IMR-90 (cell line): ENCODE measurements around the gene TMEM181. TPM values are rescaled to one million over a fixed set of nuclear protein-coding genes. Genes with fewer than 3 reads are reported as not detected.

ENCODE experiments used
- ATAC-seq: fragments of 200-7000 bp; cut with Tn5 transposase; 2 replicates; pipeline ENCODE4 v1.9.1; 2020; ENCODE audit warnings: low read depth, mild to moderate bottlenecking, moderate library complexity
- BruUV-seq: library from RNA; stranded (reverse); fragments of 400-500 nt; replicated peaks from 2 replicates; lab custom pipeline; 2021; lab: Mats Ljungman, UMichigan
- CTCF ChIA-PET: fragments of 300-600 bp; formaldehyde crosslinking; extraction: SDS; loops from one replicate; lab custom pipeline; 2021; ENCODE audit warnings: antibody characterized with exemption; lab: Yijun Ruan, JAX
- POLR2A ChIA-PET: fragments of 300-600 bp; sonication (Branson Sonifier 250); formaldehyde crosslinking; loops from one replicate; lab custom pipeline; 2022; ENCODE audit warnings: antibody characterized with exemption; ENCODE audit not compliant: unreplicated experiment; lab: Charles Lee
- DNase-seq: peaks from one replicate; pipeline ENCODE4 v3.0.0; 2013
- H2AFZ ChIP-seq: replicated peaks from 2 replicates; pipeline ENCODE3; 2013; ENCODE audit warnings: low read length, mild to moderate bottlenecking; ENCODE audit not compliant: poor library complexity
- H2AK5ac ChIP-seq: 2 replicates; pipeline ENCODE4 v1.6.1; 2013; ENCODE audit warnings: low read depth, low read length, inconsistent platforms
- H2AK9ac ChIP-seq: replicated peaks from 2 replicates; pipeline ENCODE3; 2013; ENCODE audit warnings: mild to moderate bottlenecking, low read depth, low read length, moderate library complexity; ENCODE audit not compliant: poor library complexity
- H2BK120ac ChIP-seq: 2 replicates; pipeline ENCODE4 v1.6.1; 2013; ENCODE audit warnings: low read depth, low read length, inconsistent platforms
- H2BK15ac ChIP-seq: 3 replicates; pipeline ENCODE4 v1.6.1; 2013; ENCODE audit warnings: low read depth, low read length, inconsistent platforms
- H2BK20ac ChIP-seq: 2 replicates; pipeline ENCODE4 v1.6.1; 2013; ENCODE audit warnings: low read depth, mild to moderate bottlenecking, inconsistent platforms, low read length, moderate library complexity
- H2BK5ac ChIP-seq: 2 replicates; pipeline ENCODE4 v1.6.1; 2013; ENCODE audit warnings: mild to moderate bottlenecking, low read depth, low read length, inconsistent platforms; ENCODE audit not compliant: poor library complexity, severe bottlenecking
- H3K14ac ChIP-seq: replicated peaks from 2 replicates; pipeline ENCODE4 v1.6.1; 2013; ENCODE audit warnings: low read depth, low read length, inconsistent platforms
- H3K18ac ChIP-seq: 2 replicates; pipeline ENCODE4 v1.6.1; 2013; ENCODE audit warnings: low read depth, low read length, control low read depth
- H3K23ac ChIP-seq: 2 replicates; pipeline ENCODE4 v1.6.1; 2013; ENCODE audit warnings: low read depth, low read length, inconsistent platforms
- H3K27ac ChIP-seq: 2 replicates; pipeline ENCODE4 v1.5.1; 2013; ENCODE audit warnings: mild to moderate bottlenecking, control low read depth, low read length; ENCODE audit not compliant: insufficient read depth
- H3K27me3 ChIP-seq: 2 replicates; pipeline ENCODE4 v1.6.1; 2013; ENCODE audit warnings: low read length; ENCODE audit not compliant: control insufficient read depth, insufficient read depth
- H3K36me3 ChIP-seq: 2 replicates; pipeline ENCODE4 v1.6.1; 2013; ENCODE audit warnings: low read length, mixed read lengths; ENCODE audit not compliant: control insufficient read depth, insufficient read depth
- H3K4ac ChIP-seq: 2 replicates; pipeline ENCODE4 v1.6.1; 2013; ENCODE audit warnings: low read depth, low read length, inconsistent platforms
- H3K4me1 ChIP-seq: 2 replicates; pipeline ENCODE4 v1.6.1; 2013; ENCODE audit warnings: low read length, mixed read lengths; ENCODE audit not compliant: control insufficient read depth, insufficient read depth
- H3K4me2 ChIP-seq: 2 replicates; pipeline ENCODE4 v1.6.1; 2013; ENCODE audit warnings: low read depth, mild to moderate bottlenecking, control low read depth, low read length, moderate library complexity
- H3K4me3 ChIP-seq: 2 replicates; pipeline ENCODE4 v1.5.1; 2013; ENCODE audit warnings: low read depth, mild to moderate bottlenecking, control low read depth, low read length, moderate library complexity; ENCODE audit not compliant: insufficient read depth
- H3K56ac ChIP-seq: 2 replicates; pipeline ENCODE4 v1.6.1; 2013; ENCODE audit warnings: low read length, inconsistent platforms; ENCODE audit not compliant: insufficient read depth; ENCODE audit errors: extremely low read depth
- H3K79me1 ChIP-seq, 2 experiments: 2 replicates each; pipeline ENCODE4 v1.6.1; 2013; ENCODE audit warnings: low read length in 2 of 2, inconsistent platforms in 1 of 2, low read depth in 1 of 2
- H3K9ac ChIP-seq: 2 replicates; pipeline ENCODE4 v1.6.1; 2013; ENCODE audit warnings: low read depth, low read length, control low read depth
- H3K9me1 ChIP-seq: 2 replicates; pipeline ENCODE4 v1.6.1; 2013; ENCODE audit warnings: low read length, inconsistent platforms; ENCODE audit not compliant: insufficient read depth
- H3K9me3 ChIP-seq: 2 replicates; pipeline ENCODE4 v1.6.1; 2013; ENCODE audit warnings: low read length; ENCODE audit not compliant: control insufficient read depth, insufficient read depth
- H4K20me1 ChIP-seq: 2 replicates; pipeline ENCODE4 v1.6.1; 2013; ENCODE audit warnings: low read length, inconsistent platforms; ENCODE audit not compliant: insufficient read depth
- H4K5ac ChIP-seq: 2 replicates; pipeline ENCODE4 v1.6.1; 2013; ENCODE audit warnings: mild to moderate bottlenecking, low read depth, low read length, control low read depth
- H4K8ac ChIP-seq, 2 experiments: 2 replicates each; pipeline ENCODE4 v1.6.1; 2013; ENCODE audit warnings: low read depth in 2 of 2, low read length in 2 of 2, control low read depth in 1 of 2, inconsistent platforms in 1 of 2
- H4K91ac ChIP-seq: 2 replicates; pipeline ENCODE4 v1.6.1; 2013; ENCODE audit warnings: low read depth, low read length, inconsistent platforms; ENCODE audit not compliant: insufficient read depth
- BHLHE40 ChIP-seq: fragments of 150-350 bp; IDR thresholded peaks from 2 replicates; pipeline ENCODE4 v1.6.1; 2016; ENCODE audit warnings: mild to moderate bottlenecking, low read depth, low read length
- CEBPB ChIP-seq: IDR thresholded peaks from 2 replicates; pipeline ENCODE4 v1.6.1; 2012; ENCODE audit warnings: low read depth, low read length, improper control_type of control experiment
- FOS ChIP-seq: fragments of 150-350 bp; IDR thresholded peaks from 2 replicates; pipeline ENCODE4 v1.6.1; 2016; ENCODE audit warnings: low read depth, low read length
- MAFK ChIP-seq: IDR thresholded peaks from 2 replicates; pipeline ENCODE4 v1.6.1; 2012; ENCODE audit warnings: low read depth, low read length, improper control_type of control experiment
- MXI1 ChIP-seq: IDR thresholded peaks from 2 replicates; pipeline ENCODE4 v1.6.1; 2012; ENCODE audit warnings: low read depth, mild to moderate bottlenecking, low read length, moderate library complexity, borderline replicate concordance
- NFE2L2 ChIP-seq: fragments of 150-350 bp; IDR thresholded peaks from 2 replicates; pipeline ENCODE4 v1.6.1; 2016; ENCODE audit warnings: low read depth, mild to moderate bottlenecking, low read length
- POLR2A ChIP-seq: IDR thresholded peaks from 2 replicates; pipeline ENCODE4 v1.6.1; 2012; ENCODE audit warnings: mild to moderate bottlenecking, low read depth, low read length
- RAD21 ChIP-seq: IDR thresholded peaks from 2 replicates; pipeline ENCODE4 v1.6.1; 2012; ENCODE audit warnings: low read length, improper control_type of control experiment
- RCOR1 ChIP-seq: IDR thresholded peaks from 2 replicates; pipeline ENCODE4 v1.6.1; 2012; ENCODE audit warnings: mild to moderate bottlenecking, low read length, improper control_type of control experiment; ENCODE audit not compliant: insufficient replicate concordance
- RFX5 ChIP-seq: IDR thresholded peaks from 2 replicates; pipeline ENCODE4 v1.8.0; 2012; ENCODE audit warnings: low read depth, mild to moderate bottlenecking, low read length, moderate library complexity
- USF2 ChIP-seq: fragments of 150-350 bp; IDR thresholded peaks from 2 replicates; pipeline ENCODE4 v1.6.1; 2017; ENCODE audit warnings: mild to moderate bottlenecking, antibody characterized with exemption, low read length, low read depth
- WGBS, 2 experiments: methylation state at CpG; one replicate each; pipeline versions ENCODE4 v1.1.5 to v1.1.7; 2013; ENCODE audit warnings: missing lambda C conversion rate in 2 of 2; ENCODE audit not compliant: insufficient read length in 1 of 2; ENCODE audit errors: extremely low coverage in 2 of 2; 5-methylcytosine and 5-hydroxymethylcytosine counted together
- dilution Hi-C: fragments of 300-500 bp; cut with HindIII; formaldehyde crosslinking; loops from one replicate; pipeline ENCODE4 v1.14.3; 2018; ENCODE audit warnings: low sequenced_read_pairs; ENCODE audit not compliant: unreplicated experiment
- in situ Hi-C: fragments of 300-500 bp; cut with MboI; formaldehyde crosslinking; loops from 3 replicates; pipeline ENCODE4 v1.14.3; 2019; ENCODE audit warnings: low sequenced_read_pairs, inconsistent platforms, mixed read lengths
- intact Hi-C: fragments of 100-400 bp; cut with micrococcal nuclease; formaldehyde crosslinking; loops from 2 replicates; pipeline ENCODE4 v1.10.0; 2022
- polyA plus RNA-seq, 3 experiments: library from polyadenylated mRNA; depleted of rRNA; stranded (reverse); fragments of >200 nt; gene quantifications; 2 replicates each; pipeline ENCODE4 v1.2.3, GENCODE V29; 2012; ENCODE audit warnings: low replicate concordance in 1 of 3
- total RNA-seq: library from RNA; depleted of rRNA; stranded (reverse); fragments of >200 nt; gene quantifications from 2 replicates; pipeline ENCODE4 v1.2.3, GENCODE V29; 2012

The TMEM181 gene
- total and polyA plus RNA-seq, 2 of the 4 experiments (the other 2 are of a cell fraction), result 22.8 to 27.8 TPM

GRCh38 chr6:158552055-158552795 is 7.7 kb upstream of the TMEM181 start:
- H4K20me1 ChIP-seq, result no peaks in the 10 kb centered on the region
- WGBS, 2 experiments, result no CpG with 5 or more reads among the region's 6 CpGs
- H2BK15ac ChIP-seq, result no peak overlapping the region
- H3K27me3 ChIP-seq, result peaks cover 2% of the 10 kb centered on the region; the same call in 1 of the 2 replicates
- H4K91ac ChIP-seq, result no peak overlapping the region
- in situ Hi-C loops, result no loop called here
- no peak overlapping the region for H2BK20ac ChIP-seq
- intact Hi-C loops, result no loop called here
- no peak overlapping the region for H3K9ac ChIP-seq
- no peak overlapping the region for H2AK9ac ChIP-seq
- no peaks in the 10 kb centered on the region for H3K36me3 ChIP-seq
- no peak overlapping the region for H3K14ac ChIP-seq
- H3K4me3 ChIP-seq, result no peak overlapping the region
- no peak overlapping the region for H3K18ac ChIP-seq
- no peak overlapping the region for H3K27ac ChIP-seq
- H3K4me2 ChIP-seq, result no peak overlapping the region
- no peak overlapping the region for H2BK5ac ChIP-seq
- H3K79me1 ChIP-seq, result no peaks in the 10 kb centered on the region
- H2AFZ ChIP-seq, result no peak overlapping the region
- no peaks in the 10 kb centered on the region; the same call in 1 of the 2 replicates for H3K4me1 ChIP-seq
- H3K9me3 ChIP-seq, result no peaks in the 10 kb centered on the region
- no TSS peak for BruUV-seq
- TF ChIP-seq RAD21, result no peak
- TF ChIP-seq USF2, result no peak
- no peak for TF ChIP-seq NFE2L2
- no peak for TF ChIP-seq RFX5
- no peak for TF ChIP-seq POLR2A
- no peak for TF ChIP-seq MXI1
- no peak for TF ChIP-seq MAFK
- TF ChIP-seq FOS, result no peak
- TF ChIP-seq RCOR1, result no peak
- no peak for TF ChIP-seq CEBPB
- TF ChIP-seq BHLHE40, result no peak
- DNase-seq (no peak), ATAC-seq (peak; percentile 21; the same call in 1 of the 2 replicates)
- ChIA-PET CTCF (no interaction called here), POLR2A (no interaction called here)
- H3K4ac ChIP-seq, result no peak overlapping the region
- H2AK5ac ChIP-seq, result no peak overlapping the region
- H3K23ac ChIP-seq, result no peak overlapping the region
- H4K8ac ChIP-seq, result no peak overlapping the region
- dilution Hi-C loops, result no loop called here
- H3K9me1 ChIP-seq, result no peaks in the 10 kb centered on the region
- H2BK120ac ChIP-seq, result no peak overlapping the region
- H3K56ac ChIP-seq, result no peak overlapping the region
- H4K5ac ChIP-seq, result no peak overlapping the region
